ENCODE measurements around the gene OTX2.

GRCh38 chr14:56854325-56854724 lies 44.0 kb upstream of the OTX2 start:
- TF ChIP-seq ZNF274 (IDR thresholded peaks at IDR 0.05; ENCODE audit: low read depth, low read length) = no peak
- no peak for TF ChIP-seq SUZ12 (IDR thresholded peaks at IDR 0.05; ENCODE audit: extremely low read depth, insufficient read depth, insufficient read length)
